ENCODE data around the gene NACC2.

The NACC2 gene

DNA sequence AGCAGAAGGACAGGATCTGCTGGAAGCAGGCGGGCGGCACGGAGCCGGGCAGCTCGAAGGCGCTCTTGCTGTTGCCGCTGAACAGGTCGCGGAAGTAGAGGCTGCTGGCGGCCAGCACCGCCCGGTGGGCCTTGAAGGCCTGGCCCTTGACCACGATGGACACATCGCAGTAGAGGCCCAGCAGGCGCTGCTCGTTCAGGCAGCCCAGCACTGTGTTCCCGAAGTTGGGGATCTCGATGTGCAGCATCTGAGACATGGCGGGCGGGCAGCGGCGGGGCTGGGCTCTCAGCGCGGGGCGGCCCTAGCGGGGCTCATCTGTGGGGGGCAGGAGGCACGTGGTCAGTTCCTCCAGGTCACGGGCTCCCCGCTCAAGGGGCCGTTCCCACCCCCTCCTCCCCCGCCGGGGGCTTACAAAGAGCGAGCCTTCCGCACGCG, 44.8 kb downstream of the NACC2 start:
- Histone ChIP-seq H3K27ac (no peak overlapping the region), H3K9ac (no peak overlapping the region), H3K4me2 (no peak overlapping the region), H3K79me2 (ENCODE audit: insufficient read depth, low read depth) (no peaks in the 10 kb centered on the region), H4K20me1 (ENCODE audit: insufficient read depth) (no peaks in the 10 kb centered on the region), H3K4me1 (ENCODE audit: low read depth, poor library complexity, severe bottlenecking) (no peaks in the 10 kb centered on the region), H3K36me3 (ENCODE audit: insufficient read depth) (no peaks in the 10 kb centered on the region), H2AFZ (ENCODE audit: low read depth) (no peak overlapping the region), H3K4me3 (IDR thresholded peaks at IDR 0.05; ENCODE audit: insufficient read depth, low read depth, low read length) (no peak overlapping the region), H3K27me3 (ENCODE audit: insufficient read depth, low read depth) (peaks cover 85% of the 10 kb centered on the region)
- TF ChIP-seq, protein P1, sequence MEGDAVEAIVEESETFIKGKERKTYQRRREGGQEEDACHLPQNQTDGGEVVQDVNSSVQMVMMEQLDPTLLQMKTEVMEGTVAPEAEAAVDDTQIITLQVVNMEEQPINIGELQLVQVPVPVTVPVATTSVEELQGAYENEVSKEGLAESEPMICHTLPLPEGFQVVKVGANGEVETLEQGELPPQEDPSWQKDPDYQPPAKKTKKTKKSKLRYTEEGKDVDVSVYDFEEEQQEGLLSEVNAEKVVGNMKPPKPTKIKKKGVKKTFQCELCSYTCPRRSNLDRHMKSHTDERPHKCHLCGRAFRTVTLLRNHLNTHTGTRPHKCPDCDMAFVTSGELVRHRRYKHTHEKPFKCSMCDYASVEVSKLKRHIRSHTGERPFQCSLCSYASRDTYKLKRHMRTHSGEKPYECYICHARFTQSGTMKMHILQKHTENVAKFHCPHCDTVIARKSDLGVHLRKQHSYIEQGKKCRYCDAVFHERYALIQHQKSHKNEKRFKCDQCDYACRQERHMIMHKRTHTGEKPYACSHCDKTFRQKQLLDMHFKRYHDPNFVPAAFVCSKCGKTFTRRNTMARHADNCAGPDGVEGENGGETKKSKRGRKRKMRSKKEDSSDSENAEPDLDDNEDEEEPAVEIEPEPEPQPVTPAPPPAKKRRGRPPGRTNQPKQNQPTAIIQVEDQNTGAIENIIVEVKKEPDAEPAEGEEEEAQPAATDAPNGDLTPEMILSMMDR (conservative IDR thresholded peaks at IDR 0.05; ENCODE audit: low read depth, low read length): no peak

DNA sequence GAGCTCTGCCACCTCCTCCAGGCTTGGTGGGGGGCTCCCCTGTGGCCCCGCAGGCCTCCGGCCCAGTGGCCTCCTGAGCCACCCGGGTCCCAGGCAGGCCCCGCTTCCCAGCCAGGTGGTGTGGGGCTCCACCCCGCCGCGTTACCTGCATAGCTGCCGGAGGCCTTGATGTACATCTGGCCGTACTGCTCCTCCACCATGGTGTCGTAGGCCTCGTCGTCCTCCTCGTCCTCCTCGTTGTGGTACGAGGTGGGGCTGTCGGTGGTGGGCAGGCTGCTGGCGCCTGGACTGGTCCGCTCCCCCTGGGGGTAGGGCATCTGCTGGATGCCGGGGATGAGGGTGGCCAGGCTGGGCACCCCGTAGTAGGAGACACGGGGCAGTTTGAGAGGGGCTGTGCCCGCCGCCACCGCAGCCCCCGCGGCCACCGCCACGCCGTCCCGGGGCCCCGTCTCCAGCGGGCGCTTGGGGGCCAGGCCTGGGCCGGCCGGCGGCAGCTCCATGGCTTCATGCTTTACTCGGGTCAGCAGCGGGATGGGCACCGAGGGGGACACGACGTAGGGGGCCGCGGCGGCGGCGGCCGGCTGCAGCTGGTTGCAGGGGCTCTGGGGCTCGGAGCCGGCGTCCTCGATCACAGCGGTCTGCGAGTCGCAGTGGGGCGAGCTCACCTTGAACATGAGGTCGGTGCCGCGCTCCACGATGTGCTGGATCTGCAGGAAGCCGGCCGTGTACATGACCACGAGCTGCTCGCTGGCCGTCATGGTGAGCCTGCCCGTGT, 45.4 kb downstream of the NACC2 start:
- TF ChIP-seq, protein P1 (conservative IDR thresholded peaks at IDR 0.05; ENCODE audit: low read depth, low read length): no peak
- peaks cover 83% of the 10 kb centered on the region for H3K27me3 ChIP-seq (ENCODE audit: insufficient read depth, low read depth)
- H3K36me3 ChIP-seq (ENCODE audit: insufficient read depth): no peaks in the 10 kb centered on the region
- no peaks in the 10 kb centered on the region for H3K79me2 ChIP-seq (ENCODE audit: insufficient read depth, low read depth)
- no peak overlapping the region for H3K4me3 ChIP-seq (IDR thresholded peaks at IDR 0.05; ENCODE audit: insufficient read depth, low read depth, low read length)
- H2AFZ ChIP-seq (ENCODE audit: low read depth): no peak overlapping the region
- H3K9ac ChIP-seq: no peak overlapping the region
- no peaks in the 10 kb centered on the region for H3K4me1 ChIP-seq (ENCODE audit: low read depth, poor library complexity, severe bottlenecking)
- H4K20me1 ChIP-seq (ENCODE audit: insufficient read depth): no peaks in the 10 kb centered on the region
- no peak overlapping the region for H3K27ac ChIP-seq
- no peak overlapping the region for H3K4me2 ChIP-seq

DNA sequence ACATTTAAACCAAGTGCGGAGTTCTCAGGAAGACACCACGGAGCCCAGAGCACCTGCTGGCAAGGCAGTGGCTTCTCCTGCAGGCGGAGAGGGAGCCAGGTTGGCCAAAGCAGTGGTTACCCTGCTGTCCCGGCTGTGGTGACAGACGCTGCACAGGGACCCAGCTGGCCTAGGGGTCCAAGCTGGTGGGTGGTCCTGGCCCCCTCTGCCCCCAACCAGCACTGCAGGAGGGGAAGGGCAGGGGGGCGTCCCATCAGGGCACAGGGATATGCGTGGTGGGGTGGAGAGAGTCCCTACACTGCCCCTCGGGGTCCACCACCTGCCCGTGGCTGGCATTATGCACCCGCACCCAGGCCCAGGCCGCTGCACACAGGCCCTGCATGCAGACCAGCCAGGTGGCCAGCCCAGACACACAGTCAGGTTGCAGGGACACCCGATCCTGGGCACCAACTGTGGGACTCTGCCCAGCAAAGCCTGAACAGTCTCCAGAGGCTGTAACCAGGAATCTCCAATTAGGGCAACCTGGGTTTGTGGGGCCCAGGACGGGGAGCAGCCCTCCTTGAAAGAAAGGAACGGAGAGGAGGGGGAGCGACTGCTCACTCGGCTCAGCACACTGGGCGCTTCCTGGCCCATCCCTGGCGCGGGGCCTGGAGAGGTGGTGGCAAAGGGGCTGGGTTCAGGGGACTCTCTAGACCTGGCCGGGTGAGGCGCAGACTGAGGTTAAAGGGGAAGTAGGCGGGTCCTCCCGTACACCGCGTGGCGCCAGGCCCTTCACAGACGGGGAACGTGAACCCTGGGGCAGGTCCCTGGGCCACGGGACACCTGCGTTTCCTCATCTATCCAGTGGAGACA, 46.3 kb downstream of the NACC2 start:
- H3K36me3 ChIP-seq (ENCODE audit: insufficient read depth): no peaks in the 10 kb centered on the region
- no peaks in the 10 kb centered on the region for H3K79me2 ChIP-seq (ENCODE audit: insufficient read depth, low read depth)
- H3K4me2 ChIP-seq: no peak overlapping the region
- no peaks in the 10 kb centered on the region for H4K20me1 ChIP-seq (ENCODE audit: insufficient read depth)
- H3K27me3 ChIP-seq (ENCODE audit: insufficient read depth, low read depth): peaks cover 83% of the 10 kb centered on the region
- no peak overlapping the region for H3K4me3 ChIP-seq (IDR thresholded peaks at IDR 0.05; ENCODE audit: insufficient read depth, low read depth, low read length)
- no peak overlapping the region for H3K27ac ChIP-seq
- TF ChIP-seq, protein P1 (conservative IDR thresholded peaks at IDR 0.05; ENCODE audit: low read depth, low read length): no peak
- no peak overlapping the region for H2AFZ ChIP-seq (ENCODE audit: low read depth)
- H3K4me1 ChIP-seq (ENCODE audit: low read depth, poor library complexity, severe bottlenecking): no peaks in the 10 kb centered on the region
- no peak overlapping the region for H3K9ac ChIP-seq

DNA sequence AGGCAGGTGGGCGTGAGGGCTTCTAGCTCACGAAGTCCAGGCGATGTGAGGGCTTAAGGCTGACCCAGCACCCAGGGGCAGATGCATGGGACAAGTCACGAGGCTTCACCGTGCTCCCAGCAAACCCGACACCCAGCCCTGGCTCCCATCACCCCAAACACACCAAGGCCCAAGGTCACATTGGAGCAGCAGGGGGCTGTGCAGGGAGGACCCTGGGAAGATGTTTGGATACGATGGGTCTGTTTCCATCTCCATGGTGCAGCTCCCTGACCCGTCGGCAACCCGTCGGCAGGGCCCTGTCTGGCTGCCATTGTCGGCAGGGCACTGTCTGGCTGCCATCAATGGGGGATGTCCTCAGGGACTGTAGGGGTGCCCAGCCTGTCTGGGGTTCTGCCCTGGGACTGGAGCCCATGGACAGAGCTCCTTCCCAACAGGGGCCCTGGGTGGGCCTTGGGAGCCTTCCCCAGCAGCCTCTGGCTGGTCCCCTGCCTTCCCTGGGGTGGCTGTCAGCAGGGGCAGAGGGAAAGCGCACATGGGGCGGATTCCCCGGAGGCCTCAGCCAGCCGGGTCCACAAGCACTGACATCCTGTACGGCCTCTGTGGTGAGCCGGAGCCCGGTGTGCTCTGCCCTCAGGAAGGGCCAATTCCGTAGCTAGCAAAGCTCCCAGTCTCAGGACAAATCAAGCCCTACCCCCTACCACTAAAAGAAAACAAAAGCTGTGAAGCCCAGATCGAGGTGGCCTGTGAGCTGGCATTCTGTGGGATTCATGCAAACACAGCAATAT, 47.1 kb downstream of the NACC2 start:
- H3K27me3 ChIP-seq (ENCODE audit: insufficient read depth, low read depth): peaks cover 83% of the 10 kb centered on the region
- no peaks in the 10 kb centered on the region for H3K79me2 ChIP-seq (ENCODE audit: insufficient read depth, low read depth)
- no peak overlapping the region for H3K27ac ChIP-seq
- H3K4me3 ChIP-seq (IDR thresholded peaks at IDR 0.05; ENCODE audit: insufficient read depth, low read depth, low read length): no peak overlapping the region
- H2AFZ ChIP-seq (ENCODE audit: low read depth): no peak overlapping the region
- H3K4me1 ChIP-seq (ENCODE audit: low read depth, poor library complexity, severe bottlenecking): no peaks in the 10 kb centered on the region
- no peaks in the 10 kb centered on the region for H4K20me1 ChIP-seq (ENCODE audit: insufficient read depth)
- H3K4me2 ChIP-seq: no peak overlapping the region
- TF ChIP-seq, protein P1 (conservative IDR thresholded peaks at IDR 0.05; ENCODE audit: low read depth, low read length): no peak
- H3K36me3 ChIP-seq (ENCODE audit: insufficient read depth): no peaks in the 10 kb centered on the region
- H3K9ac ChIP-seq: no peak overlapping the region

All from KMS-11 (cell line).